Left colon (tissue), 2 donors: ENCODE measurements around the gene DRGX. TPM values are rescaled to one million over a fixed set of nuclear protein-coding genes. Genes with fewer than 3 reads are reported as not detected.

Experiments used
- ATAC-seq: fragments of 200-7000 bp; cut with Tn5 transposase; one replicate; pipeline ENCODE4 v1.9.1; 2020; ENCODE audit warnings: mild to moderate bottlenecking, moderate library complexity
- DNase-seq, 2 donors: peaks; one replicate each; pipeline ENCODE4 v3.0.0-alpha.2; 2020
- intact Hi-C, 2 donors: fragments of 100-400 bp; cut with DNase I in 1 of 2; cut with micrococcal nuclease in 1 of 2; formaldehyde crosslinking; loops; one replicate each; pipeline versions ENCODE4 v1.11.2 to v1.14.0; 2022; cut with DNase I, micrococcal nuclease
- total RNA-seq, 2 donors: library from RNA; stranded (reverse); fragmentation: NEBNext Ultra II Directional; extraction: Animal tissue kit (Norgen Biotek cat#: 25700); gene quantifications; one replicate each; pipeline ENCODE4 v1.2.1, GENCODE V29; 2021
- donor health status: DM: no; HTN: no; CAD: no.
- donor health status: DM: yes; HTN: yes; CAD: no.

Gene DRGX
- total RNA-seq, 2 donors from 2014 or later = 0.11 TPM; not detected in 1

DNA sequence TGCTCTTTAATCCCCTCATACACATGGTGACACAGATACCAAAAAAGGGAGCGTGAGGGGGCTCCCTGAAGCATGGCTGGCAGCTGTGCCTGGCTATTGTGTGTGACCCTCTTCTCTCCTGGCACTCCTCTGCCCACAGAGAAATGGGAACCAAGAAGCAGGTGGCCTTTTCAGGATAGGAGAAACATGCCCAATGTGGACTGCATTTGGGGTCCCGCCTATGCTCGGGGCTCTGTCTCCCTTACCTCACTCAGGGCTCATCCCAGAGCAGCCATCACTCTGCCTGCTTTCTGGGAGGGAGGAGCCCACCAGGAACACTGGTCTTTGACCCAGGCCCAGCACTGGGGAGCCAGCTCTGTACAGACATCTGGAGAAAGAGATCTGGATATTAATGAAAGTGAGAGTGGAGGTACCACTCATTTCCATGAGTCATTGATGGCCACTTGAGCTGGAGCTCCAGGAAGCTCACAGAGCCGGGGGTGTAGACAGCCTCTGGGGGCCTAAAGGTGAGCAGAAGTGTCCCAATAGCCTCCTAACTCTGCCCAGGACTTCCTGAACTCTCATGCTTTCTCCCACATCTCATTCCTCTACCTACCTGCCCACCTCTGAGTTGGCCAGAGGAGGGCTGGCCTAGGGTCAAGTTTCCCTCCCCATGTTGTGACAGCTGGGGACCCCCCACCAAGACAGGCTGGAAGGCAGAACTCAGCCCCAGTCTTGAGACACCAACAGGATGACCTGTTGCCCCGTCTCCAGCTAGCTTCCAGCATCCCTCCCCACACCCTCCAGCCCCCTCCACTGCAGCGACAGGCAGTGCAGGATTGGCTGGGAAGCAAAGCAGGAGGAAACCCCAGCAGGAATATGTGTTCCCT is 42.6 kb downstream of the DRGX start:
- intact Hi-C loops = no loop called here
- no peak for ATAC-seq
- no peak for DNase-seq

DNA sequence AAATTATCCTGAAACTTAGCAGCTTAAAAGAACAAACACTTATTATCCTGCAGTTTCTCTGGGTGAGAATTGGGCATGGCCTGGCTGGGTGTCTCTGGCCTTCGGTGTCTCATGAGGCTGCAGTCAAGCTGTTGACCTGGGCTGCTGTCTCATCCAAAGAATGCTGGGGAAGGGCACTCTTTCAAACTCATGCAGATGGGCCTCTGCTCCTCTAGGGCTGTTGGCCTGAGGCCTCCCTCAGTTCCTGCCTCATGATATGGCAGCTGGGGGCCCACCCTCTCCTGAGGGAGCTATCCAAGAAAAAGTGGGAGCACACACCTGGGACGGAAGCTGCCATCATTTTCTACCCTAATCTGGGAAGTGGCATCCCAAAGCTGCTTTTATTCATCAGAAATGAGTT is 43.6 kb downstream of the DRGX start:
- ATAC-seq = no peak
- no peak for DNase-seq
- intact Hi-C loops = no loop called here

DNA sequence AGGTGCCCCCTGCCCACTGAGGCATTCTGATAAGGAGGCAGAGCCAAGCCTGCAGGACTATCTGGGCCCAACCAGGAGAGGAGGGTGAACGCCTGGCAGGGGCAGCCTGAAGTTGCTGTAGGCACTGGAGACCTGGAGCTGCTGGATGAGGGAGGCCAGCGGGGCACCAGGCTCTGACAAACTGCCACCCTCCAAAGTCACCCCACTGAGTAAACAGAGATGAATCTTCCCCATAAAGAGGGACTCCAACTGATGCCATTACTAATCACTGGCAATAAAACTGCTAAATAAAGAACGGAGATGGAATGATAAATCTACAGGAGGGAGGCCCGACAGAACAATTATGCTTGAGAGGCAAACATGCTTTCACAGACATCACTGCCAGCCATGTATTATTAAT is 44.2 kb downstream of the DRGX start:
- intact Hi-C loops = no loop called here
- DNase-seq (no peak), ATAC-seq (no peak)

DNA sequence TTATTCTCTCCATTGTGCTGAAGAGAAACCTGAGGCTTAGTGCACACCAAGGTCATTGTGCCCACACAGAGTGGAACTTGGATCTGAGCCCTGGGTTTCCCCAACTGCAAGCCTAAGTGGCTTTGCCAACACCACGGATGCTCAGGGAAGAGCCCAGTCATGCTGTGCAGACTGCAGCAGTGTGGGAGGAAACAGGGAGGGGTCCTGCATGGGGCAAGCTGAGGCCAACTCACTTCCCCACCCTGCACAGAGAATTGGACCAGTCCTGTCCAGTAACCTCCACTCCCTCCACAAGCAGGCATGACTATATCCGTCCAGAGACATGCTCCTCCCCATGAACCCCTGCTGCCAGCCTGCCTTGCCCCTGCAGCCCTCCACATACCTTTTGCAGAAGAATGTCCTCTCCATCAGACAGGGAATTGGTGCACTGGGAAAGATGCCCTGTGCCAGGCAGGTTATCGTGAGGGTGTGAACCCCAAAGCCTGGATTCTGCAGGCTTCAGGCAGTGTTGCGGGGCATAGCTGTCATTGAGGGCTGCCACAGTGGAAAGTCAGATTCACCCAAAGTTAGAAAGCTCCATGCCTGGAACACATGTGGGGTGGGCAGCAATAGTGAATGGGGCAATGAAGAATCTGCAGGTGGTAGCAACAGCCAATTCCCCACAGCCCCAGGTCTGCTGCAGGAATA is 44.9 kb downstream of the DRGX start:
- ATAC-seq (no peak), DNase-seq (no peak)
- intact Hi-C loops = no loop called here

DNA sequence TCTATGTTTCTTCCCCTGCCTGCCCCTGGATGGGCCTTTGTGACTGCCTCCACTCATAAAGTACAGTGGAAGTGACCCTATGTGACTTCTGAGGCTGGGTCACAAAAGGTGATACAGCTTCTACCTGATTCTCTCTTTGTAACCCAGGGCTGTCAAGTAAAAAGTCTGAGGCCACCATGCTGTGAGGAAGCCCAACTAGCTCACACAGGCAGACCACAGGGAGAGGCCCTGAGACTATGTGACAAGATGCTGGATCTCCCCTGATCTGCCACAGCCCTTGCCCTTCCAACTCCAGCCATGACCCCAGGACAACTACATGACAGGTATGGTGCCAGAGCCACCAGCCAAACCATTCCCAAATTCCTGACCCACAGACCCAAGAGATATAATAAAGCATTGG is 45.8 kb downstream of the DRGX start:
- ATAC-seq = no peak
- intact Hi-C loops = no loop called here
- no peak for DNase-seq

DNA sequence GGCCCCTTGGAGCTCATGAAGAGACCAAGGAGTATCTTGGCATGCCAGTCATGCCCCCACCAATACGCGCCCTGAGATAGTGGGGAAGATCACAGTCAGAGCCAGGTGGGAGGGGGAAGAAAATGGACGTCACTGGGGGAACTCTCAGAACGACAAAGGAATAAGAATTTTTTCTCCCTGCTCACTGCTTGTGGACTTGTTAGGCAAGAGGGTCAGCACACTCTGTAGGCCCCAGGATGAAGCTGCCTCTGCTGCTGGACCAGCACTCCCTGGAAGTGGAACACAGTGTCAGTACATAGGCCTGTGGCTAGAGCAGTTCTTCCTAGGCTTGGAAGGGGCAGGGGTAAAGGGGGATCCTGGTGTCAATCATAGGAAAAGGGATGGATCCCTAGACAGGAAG is 46.5 kb downstream of the DRGX start:
- no peak for DNase-seq
- intact Hi-C loops = no loop called here

DNA sequence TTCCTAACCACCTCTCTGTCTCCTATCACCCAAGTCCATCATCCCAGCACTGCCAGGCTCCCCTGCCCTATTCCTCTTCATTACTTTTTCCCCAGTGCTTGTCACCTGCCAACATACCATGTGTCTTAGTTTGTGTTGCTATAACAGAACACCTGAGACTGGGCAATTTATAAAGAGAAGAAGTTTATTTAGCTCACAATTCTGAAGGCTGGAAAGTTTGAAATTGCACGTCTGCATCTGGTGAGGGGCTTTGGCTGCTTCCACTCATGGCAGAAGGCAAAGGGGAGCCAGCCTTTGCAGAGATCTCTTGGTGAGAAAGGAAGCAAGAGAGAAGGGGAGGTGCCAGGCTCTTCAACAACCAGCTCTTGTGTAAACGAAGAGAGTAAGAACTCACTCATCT is 47.3 kb downstream of the DRGX start:
- DNase-seq = no peak
- no peak for ATAC-seq
- intact Hi-C loops = no loop called here

More for the DNA sequence above, 46.5 kb downstream of the DRGX start:
- no peak for ATAC-seq

DNA sequence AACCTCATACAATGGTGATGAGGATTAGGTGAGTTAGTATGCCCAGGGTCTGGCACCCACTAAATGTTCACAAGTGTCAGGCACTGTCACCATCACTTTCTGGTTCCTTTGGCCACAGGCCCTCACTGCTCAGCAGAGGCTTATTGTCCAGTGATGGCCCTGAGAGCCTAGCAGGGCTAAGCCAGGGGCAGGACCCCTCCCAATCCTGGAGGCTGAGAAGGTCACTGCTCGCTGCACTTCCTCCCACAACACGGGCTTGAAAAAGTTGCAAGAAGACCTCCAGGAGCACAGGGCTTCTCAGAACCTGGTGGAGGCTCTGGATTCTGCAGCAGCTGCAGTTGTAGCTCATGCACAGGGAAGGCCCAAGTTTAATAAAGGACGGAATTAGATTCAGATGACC is 48.1 kb downstream of the DRGX start:
- no peak for DNase-seq
- ATAC-seq = no peak
- intact Hi-C loops = no loop called here

DNA sequence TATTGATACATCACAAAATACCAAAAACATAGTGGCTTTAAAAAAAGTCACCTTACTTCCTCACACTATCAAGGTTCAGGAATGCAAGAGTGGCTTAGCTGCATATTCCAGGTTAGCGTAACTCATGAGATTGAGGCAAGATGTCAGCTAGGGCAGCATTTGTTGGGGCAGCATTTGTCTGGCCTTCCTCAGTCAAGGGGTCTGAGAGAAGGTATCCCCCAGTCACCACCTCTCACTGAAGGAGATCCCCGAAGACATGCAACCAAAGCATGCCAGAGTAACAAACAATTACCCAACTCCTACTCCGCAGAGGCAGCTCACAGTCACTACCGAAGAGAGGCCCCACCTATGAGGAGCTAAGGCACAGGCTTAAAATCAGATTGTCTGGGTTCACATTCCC is 48.5 kb downstream of the DRGX start:
- DNase-seq (no peak), ATAC-seq (no peak)
- intact Hi-C loops = no loop called here

DNA sequence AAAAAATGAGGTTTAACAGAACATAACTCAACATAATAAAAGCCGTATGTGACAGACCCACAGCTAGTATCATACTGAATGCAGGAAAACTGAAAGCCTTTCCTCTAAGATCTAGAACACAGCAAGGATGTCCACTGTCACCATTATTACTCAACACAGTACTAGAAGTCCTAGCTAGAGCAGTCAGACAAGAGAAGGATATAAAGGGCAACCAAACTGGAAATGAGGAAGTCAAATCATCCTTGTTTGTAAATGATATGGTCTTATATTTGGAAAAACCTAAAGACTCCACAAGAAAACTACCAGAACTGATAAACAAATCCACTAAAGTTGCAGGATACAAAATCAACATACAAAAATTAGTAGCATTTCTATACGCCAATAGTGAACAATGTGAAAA is 51.0 kb downstream of the DRGX start:
- DNase-seq (no peak), ATAC-seq (no peak)
- intact Hi-C loops = no loop called here

DNA sequence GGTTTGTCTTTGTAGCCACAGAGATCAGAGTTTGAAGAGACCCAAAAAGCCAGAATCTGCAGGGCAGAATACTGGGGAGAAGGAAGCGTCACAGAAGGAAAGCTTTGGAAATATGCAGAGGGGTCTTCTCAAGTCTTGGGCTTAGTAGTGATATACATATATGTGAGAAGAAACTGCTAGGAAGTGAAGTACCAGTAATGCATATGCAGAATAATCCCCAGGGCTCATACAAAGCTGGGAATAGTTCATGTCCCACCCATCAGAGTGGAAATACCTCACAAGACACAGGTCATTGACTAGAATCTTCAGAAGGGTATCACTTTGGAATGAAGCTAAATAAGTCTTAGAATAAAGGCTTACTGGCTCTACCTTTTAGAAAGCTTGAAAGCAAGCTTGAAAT is 57.3 kb downstream of the DRGX start:
- intact Hi-C loops = no loop called here
- no peak for ATAC-seq
- DNase-seq = no peak

DNA sequence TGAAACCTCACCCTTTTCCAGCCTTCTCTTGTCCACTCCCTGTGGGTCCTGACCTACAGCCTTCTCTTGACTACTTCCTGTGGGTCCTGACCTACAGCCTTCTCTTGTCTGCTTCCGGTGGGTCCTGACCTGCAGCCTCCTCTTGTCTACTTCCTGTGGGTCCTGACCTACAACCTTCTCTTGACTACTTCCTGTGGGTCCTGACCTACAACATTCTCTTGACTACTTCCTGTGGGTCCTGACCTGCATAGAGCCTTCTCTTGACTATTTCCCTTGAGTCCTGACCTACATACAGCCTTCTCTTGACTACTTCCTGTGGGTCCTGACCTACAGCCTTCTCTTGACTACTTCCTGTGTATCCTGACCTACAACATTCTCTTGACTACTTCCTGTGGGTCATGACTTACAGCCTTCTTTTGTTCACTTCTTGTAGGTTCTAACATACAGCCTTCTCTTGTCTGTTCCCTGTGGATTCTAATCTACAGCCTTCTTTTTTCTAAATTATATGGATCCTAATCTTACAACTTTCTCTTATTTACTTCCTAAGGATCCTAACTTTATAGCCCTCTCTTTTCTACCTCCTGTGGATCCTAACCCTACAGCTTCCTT is 60.4 kb downstream of the DRGX start:
- DNase-seq (no peak), ATAC-seq (no peak)
- intact Hi-C loops = no loop called here

DNA sequence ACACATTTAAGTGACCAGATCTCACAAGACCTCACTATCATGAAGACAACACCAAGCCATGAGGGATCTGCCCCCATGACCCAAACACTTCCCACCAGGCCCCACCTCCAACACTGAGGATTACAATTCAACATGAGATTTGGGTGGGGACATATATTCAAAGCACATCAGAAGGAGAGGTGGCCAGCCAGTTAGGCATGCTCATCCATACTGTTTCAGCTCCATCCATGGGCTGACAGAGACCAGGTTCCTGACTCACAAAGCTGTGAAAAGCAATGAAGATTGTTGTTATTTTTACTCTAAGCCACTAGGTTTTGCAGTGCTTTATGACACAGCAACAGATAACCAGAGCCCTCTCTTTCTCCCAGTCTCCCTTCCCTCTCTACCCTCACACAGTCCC is 60.9 kb downstream of the DRGX start:
- intact Hi-C loops = no loop called here
- ATAC-seq = no peak
- no peak for DNase-seq

DNA sequence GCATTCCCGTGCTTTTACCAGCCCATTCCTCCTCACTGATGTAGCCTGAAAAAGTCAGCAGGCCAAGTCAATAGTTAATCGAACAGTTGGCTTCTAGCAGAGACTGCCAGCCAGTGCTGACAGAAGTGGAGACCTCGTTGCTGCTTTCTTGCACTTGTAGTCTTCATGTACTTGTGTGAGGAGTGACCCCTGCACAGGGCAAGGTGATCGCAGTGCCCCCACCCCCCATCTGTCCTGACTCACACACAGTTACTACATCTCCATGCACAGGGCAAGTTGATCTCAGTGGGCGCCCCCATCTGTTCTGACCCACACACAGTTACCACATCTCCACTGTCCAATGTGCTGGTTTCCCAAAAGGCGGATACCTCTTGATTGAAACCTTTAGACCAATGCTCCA is 62.7 kb downstream of the DRGX start:
- DNase-seq = no peak
- intact Hi-C loops = no loop called here

DNA sequence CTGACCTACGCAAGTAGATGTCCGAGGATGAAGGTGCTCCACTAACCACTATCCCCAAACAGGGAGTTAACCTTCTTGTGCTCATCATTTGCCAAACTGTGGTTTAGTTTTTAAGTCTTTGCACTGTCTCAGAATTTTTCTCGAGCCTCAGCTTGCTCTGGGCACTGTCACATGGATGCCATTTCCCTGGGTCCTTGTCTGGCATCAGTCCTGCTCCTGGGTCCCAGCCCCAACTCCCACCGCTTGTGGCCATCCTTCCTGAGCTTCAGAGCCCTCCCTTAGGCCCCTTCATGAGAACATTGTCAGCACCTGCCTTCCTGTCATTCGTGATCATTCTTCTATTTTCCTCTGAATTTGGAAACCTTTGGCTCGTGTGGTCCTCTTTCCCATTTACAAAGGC is 63.1 kb downstream of the DRGX start:
- intact Hi-C loops = no loop called here
- no peak for DNase-seq
- no peak for ATAC-seq

More for the DNA sequence above, 62.7 kb downstream of the DRGX start:
- ATAC-seq = no peak

DNA sequence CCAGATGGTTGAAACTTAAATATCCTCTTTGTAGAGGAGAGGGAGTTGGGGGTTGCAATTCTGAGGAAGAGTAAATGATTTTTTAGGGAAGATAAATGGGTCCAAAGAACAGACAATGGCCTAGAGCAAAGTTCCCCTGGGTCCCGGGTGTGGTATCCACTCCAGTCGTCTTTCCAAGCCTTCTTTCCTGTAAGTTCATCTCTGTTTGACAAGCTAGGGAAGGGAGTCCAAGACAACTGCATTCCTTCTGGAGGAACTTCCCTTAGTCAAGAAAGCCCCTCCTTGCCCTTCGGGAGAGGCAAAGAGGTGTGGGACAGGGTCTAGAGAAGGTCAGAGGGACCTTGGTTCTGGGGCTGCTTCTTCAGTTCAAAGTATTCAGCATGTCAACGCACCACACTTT is 63.6 kb downstream of the DRGX start:
- DNase-seq (no peak), ATAC-seq (no peak)
- intact Hi-C loops = no loop called here

DNA sequence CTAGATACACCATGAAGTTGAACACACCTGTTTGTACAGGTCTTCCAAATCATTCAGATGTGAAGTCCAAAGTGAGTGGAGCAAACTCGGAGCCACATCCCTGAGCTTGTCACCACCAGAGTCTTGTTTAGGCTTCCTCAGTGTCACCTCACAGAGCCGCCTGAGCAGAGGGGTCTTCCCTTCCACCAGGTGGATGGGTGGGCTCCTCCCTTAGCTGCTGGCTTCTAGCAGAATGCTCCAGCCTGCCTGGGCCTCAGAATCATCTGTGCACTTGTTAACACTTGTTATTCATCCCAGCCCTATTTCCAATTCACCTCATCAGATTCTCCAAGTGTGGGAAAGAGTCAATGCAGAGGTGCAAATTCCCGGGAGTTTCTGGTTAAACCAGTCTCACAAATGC is 64.5 kb downstream of the DRGX start:
- ATAC-seq = no peak

DNA sequence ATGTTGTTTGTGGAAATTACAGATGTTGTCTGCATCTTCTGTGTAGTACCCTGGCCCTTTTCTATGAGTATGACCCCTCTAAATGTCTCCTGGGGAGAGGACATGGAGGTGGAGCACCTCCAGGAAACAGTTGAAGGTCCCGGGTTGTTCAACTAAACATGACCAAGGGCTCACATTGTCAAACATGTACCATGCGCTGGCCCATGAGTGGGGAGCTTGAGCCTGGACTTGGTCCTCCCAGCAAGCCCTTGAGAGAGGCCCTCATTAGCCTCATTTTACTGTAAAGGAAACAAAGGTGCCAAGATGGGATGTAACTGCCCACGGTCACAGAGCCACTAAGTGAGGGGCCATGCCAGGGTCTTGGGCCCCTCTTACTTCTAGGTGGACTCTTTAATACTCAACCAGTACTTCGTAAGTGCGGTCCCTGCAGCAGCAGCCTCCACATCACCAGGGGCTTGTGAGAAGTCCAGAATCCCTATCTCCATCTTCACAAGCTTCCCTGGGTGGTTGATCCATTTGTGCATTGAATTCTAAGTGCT is 65.7 kb downstream of the DRGX start:
- DNase-seq = no peak
- no peak for ATAC-seq
- intact Hi-C loops = no loop called here

More for the DNA sequence above, 64.5 kb downstream of the DRGX start:
- DNase-seq = no peak
- intact Hi-C loops = no loop called here

DNA sequence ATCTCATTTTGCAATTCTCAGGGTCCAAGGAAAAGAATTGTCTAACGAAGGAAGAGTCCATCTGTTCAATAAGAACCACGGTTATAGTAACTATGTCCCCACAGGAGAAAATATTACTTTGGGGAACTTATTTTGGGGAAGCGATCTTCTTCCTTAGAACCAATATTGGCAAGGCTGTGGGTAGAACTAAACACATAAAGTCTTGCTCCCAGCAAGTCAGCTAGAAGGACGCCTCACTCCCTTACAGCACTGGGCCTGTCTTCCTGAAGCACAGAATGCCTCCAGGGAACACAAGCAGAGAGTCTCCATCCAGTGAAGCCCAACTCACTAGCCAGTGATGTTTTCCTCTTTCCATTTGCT is 66.8 kb downstream of the DRGX start:
- intact Hi-C loops = no loop called here
- DNase-seq (no peak), ATAC-seq (no peak)
